GM18505 (cell line): Measurements from ENCODE around the gene RERE.

Experiments
- ATAC-seq: cut with Tn5 transposase; IDR thresholded peaks from one replicate; pipeline ENCODE4 v1.9.1; 2021; ENCODE audit not compliant: unreplicated experiment
- POLR2A ChIP-seq: IDR thresholded peaks from 4 replicates; pipeline ENCODE4 v1.6.1; 2011; ENCODE audit warnings: borderline replicate concordance; ENCODE audit not compliant: insufficient read depth, insufficient read length; ENCODE audit errors: extremely low read depth

RERE gene

DNA sequence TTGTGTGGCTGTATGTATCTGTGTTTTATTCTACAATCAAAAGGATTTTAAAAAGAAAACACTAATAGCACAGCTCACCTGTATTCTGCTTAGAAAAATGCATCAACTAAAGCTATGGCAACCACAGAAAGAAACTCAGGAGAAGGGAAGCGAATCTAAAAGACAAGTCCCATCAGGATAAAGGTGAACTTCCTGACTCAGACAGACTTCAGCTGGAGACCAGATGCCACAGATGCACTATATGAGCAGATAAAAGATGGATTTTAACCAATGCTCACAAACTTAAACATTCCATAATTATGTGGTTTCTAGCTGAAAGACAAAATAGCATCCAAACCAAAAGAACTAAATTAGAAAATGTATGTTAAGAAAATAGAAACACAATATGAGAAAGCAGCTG, 231.0 kb downstream of the RERE start:
- TF ChIP-seq POLR2A: no peak
- ATAC-seq: no peak

DNA sequence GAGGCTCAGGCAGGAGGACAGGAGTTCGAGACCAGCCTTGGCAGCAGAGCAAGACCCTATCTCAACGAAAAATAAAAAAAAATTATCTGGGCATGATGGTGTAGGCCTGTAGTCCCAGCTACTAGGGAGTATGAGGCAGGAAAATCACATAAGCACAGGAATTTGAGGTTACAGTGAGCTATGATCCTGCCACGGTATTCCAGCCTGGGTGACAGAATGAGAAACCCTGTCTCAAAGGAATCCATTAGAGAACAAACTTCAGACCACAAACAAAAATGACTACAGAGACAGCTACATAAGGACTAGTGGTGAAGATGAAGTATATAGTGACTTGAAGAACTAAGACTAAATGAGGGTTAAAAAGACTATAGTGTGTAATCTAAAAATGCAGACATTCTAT, 233.1 kb downstream of the RERE start:
- no peak for TF ChIP-seq POLR2A
- ATAC-seq: no peak

DNA sequence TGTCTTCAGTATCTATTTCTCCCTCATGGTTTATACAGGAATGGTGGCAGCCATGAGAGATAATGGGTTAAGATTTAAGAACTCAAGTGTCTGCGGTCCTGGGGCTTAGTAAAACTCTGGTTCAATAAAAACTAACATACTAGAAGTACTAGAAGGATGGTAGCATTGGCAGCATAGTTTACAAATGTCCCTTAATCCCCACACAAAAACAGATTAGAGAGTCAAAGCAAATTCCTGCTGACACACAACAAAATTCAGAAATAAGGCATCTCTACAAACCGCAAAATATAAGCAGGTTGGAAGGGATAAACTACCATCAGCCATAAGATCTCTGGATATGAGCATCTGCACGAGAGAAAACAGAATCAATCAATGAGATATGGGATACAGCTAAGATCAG, 234.4 kb downstream of the RERE start:
- no peak for ATAC-seq
- TF ChIP-seq POLR2A: no peak

DNA sequence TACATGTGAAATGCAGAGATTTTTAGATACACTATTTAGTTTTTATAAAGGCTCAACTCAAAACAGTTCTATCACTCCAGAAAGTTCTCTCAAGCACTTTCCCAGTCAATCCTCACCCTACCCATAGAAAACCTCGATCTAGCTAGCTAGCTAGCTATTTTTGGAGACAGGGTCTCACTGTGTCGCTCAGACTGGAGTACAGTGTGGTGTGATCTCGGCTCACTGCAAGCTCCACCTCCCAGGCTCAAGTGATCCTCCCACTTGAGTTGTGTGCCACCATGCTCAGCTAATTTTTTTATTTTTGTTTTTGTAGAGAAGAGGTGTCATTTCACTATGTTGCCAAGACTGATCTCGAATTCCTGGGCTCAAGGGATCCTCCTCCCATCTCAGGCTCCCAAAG, 236.9 kb downstream of the RERE start:
- ATAC-seq: no peak
- TF ChIP-seq POLR2A: no peak

DNA sequence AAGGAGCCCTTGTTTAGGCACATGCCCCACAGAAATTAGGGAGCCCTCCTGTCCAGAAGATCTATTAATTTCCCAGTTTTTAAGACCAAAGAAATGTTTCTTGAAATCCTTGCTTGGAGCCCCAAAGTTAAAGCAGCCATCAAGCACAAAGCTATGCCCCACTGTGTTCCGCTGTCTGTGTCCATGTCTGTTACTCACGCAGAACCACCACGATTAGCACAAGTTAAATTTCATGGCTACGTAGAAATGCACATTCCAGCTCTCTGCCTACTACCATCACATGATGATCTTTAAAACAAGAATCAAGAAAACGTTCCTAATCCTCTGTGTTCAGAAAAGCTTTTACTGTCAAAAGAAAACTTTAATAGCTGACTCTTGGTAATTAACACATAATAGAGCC, 238.5 kb downstream of the RERE start:
- no peak for ATAC-seq
- no peak for TF ChIP-seq POLR2A

DNA sequence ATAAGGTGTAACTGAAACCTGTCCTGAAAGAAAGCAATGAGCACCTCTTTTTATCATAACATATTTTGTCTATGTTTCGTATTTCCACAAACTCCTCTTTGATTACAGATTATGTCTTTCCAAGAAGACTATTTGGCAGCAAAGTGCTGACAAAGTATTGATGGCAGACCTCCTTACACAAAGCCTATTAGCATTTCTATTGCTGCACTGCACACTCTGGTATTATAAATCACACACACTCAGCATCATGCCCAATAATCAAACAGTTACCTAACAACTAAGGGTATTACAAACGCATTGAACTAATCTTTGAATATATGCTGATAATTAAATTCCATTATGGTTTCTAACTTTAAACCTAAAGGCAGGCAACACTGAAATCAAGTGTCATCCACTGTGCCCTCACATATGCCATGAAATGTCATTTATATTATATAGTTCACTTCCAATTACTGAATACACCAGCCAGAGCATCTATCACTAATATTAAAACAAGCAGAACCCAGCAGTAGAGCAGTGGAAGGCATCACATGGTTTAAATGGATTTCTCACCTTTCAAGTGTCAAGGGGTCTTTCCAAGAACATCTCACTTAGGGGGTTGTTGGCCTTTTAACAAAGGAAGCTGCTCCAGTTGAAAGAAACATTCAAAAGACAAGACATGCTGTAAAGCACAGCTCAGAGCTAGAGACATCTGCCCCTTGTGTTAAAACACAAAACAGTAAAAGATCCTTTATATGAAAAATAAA, 239.1 kb downstream of the RERE start:
- TF ChIP-seq POLR2A: no peak
- no peak for ATAC-seq

DNA sequence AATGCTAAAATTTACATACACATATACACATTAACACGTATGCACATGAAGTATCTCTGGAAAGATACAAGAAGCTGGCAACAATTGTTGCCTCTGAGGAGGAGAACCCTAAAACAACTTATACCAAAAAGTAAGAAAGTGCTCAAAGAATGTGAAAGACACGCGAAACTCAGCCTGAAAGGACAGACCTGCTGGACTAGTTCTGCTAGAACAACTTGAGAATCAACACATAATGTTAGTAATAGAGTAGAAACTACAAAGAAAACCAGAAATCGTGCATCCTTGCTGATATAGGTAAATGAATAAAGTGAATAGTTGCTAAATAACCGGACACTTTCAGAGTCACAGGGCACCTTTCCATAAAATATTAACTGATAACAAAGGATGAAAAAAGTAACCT, 242.5 kb downstream of the RERE start:
- no peak for TF ChIP-seq POLR2A
- no peak for ATAC-seq

DNA sequence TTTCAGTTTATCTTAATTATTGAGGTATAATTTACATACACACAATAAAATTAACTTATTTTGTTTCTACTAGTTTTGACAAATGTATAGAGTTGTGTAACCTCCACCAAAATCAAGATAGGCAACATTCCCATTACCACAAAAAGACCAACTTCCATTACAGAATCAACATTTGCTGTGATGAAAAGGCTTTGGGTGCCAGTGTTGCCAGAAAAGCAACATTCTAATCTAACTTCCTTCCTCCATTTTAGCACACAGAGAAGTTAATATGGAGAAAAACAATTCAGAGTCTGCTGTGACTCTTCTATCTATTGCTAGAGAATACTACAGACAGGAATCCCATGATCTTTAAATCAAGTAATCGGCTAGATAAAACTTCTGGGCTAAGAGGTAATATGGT, 245.3 kb downstream of the RERE start:
- ATAC-seq: no peak
- no peak for TF ChIP-seq POLR2A

DNA sequence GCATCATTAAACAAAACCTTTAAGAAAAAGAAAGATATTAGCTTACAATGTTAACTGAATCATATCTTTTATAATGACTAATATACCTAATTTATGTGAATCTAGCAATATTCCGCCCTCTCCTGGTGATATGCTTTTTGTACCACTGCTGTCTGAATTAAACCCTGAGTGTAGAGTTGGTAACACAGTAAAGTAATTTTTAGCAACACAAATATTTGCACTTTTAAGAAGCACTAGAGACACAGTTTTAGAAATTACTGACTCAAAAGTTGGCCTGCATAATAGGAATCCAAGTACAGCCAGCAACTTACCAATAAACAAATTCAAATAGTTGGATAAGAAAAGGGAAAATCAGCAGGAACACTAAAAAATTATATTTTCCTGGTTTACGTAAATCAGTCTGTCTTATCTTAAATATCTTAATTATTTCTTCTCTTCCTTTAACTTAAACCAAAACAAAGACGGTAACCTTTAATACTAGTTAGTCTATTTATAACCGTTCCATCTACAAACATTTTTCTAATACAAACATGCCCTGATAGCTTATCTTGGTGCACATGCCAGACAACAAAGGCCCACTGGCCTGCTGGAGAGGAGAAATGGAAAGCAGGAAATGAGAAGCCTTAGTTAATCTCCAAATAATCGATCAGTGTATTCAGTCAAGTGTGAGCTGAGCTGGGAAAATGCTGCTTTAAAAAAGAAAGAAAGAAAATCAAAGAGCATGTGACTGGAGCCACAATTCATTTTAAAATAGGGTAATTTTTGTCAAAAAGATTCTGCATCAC, 246.0 kb downstream of the RERE start:
- no peak for TF ChIP-seq POLR2A
- ATAC-seq: no peak

DNA sequence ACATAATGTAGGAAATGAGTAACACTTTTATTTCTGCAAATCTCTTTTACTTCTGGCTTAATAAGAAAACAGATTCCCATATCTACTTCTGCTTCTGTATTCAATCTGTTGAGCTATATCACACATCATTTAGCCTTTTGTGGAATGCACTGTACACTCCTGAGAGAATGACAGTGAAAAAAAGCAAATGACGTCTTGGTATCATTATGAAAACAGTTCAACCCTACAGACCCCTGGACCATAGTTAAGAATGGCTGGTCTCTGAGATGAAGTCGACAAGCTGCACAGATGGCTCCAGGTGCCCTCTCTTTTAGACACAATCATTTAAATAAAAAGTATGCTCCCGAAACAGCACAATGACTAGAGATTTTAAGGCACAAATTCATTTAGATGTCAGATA, 247.0 kb downstream of the RERE start:
- ATAC-seq: no peak
- TF ChIP-seq POLR2A: no peak

DNA sequence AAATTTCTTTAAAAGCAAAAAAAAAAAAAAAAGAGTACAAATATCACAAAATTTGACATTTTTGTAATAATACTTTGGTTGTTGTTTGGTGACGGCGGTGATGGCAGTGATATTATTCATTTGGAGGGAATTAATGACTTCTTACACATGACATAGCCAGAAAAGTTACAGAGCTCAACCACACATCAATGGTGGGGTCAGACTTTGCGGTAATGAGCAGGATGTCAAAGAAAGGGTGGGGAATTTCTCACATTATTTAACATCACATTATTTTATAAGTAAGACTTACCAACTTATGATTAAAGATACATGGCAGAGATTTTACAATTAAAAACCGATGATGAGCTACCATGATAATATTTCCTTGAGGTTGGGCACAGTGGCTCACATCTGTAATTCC, 248.2 kb downstream of the RERE start:
- TF ChIP-seq POLR2A: no peak
- no peak for ATAC-seq

DNA sequence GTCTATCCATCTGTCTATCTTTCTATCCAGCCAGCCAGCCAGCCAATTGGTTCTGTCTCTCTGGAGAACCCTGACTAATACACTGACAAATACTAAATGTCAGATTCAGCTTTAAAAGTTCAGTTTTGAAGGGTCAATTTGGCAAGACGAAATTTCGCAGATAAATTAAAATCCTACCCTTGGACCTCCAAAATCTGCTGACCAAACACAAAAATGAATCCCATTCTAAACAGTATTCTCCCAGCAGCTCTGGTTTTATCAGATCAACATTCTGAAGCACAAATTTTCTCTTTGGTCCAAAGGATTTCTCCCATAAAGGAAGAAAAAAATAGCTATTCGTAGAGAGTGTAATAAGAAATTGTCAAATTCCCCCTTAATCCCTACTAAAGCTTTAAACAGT, 248.6 kb downstream of the RERE start:
- ATAC-seq: no peak
- TF ChIP-seq POLR2A: no peak

DNA sequence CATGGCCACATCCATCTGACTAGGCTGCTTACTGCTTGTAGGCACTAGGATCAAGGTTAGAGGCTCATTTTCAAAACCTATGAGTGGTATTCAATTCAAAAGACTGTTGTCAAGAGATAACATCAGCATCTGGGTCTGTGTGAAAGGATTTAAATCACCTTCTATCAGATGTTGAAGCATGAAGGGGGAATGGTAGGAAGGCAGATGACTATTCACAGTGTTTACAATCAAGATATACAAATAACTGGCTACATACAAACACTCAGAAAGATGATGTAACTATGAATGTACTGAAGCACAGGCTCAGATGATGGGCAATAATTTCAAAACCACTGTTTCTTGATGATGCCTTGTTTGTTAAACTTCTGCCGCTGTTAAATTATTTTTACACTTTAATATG, 250.3 kb downstream of the RERE start:
- no peak for ATAC-seq
- no peak for TF ChIP-seq POLR2A

DNA sequence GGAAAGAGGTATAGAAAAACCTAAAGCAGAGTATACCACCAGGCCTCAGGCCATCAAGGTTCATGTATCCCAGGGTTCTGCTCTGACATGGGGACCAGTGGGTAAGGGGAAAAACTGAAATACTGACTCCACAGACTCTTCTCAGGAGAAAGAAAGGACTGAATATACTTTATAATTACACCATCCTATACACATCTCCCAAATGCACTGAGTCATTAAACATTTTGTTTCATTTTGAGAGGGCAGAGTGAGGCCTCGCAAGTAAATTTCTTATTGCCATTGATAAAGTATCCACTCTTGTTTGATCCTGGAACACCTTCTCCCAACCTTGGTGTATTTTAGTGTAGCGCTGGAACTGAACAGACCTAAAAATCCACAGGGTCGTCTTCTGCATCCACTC, 251.6 kb downstream of the RERE start:
- TF ChIP-seq POLR2A: no peak
- ATAC-seq: no peak

DNA sequence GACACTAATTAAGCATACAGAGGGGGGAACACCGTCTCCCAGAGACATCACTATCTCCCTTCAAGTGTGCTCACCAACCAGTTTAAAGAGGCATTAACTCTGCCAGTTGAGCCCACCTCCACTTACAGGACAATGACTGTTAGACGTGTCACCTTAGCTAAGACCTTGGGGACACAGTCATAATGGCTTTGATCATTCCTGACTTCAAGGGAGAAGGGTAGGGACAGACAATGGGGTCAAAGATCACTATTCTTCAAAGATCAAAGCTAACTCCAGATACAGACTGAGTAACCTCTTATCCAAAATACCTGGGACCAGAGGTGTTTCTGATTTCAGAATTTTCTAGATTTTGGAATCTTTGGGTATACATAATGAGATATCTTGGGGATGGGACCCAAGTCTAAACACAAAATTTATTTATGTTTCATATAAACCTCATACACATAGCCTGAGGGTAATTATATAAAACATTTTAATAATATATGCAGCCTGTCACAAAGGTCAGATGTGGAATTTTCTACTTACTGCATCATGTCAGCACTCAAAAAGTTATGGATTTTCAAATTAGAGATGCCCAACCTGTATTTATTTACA, 253.4 kb downstream of the RERE start:
- ATAC-seq: no peak
- TF ChIP-seq POLR2A: no peak
